ES-I3 (cell line): ENCODE results near the gene PGAP1.
"Not testable (repeated sequence)": the region's sequence is repeated elsewhere in the genome, so short reads cannot be mapped to it uniquely, and the experiment has no call there.

Experiments
- H3K36me3 ChIP-seq: 2 replicates; pipeline ENCODE4 v1.6.1; 2013; ENCODE audit warnings: mild to moderate bottlenecking, low read length, control low read depth, moderate library complexity; ENCODE audit not compliant: insufficient read depth
- H3K4me1 ChIP-seq: 2 replicates; pipeline ENCODE4 v1.6.1; 2013; ENCODE audit warnings: mild to moderate bottlenecking, control low read depth, low read length; ENCODE audit not compliant: insufficient read depth
- H3K9ac ChIP-seq: 2 replicates; pipeline ENCODE4 v1.6.1; 2013; ENCODE audit warnings: low read depth, mild to moderate bottlenecking, low read length, moderate library complexity
- H3K9me3 ChIP-seq: 2 replicates; pipeline ENCODE4 v1.6.1; 2013; ENCODE audit warnings: mild to moderate bottlenecking, low read length, moderate library complexity; ENCODE audit not compliant: control insufficient read depth, insufficient read depth

Gene PGAP1

DNA sequence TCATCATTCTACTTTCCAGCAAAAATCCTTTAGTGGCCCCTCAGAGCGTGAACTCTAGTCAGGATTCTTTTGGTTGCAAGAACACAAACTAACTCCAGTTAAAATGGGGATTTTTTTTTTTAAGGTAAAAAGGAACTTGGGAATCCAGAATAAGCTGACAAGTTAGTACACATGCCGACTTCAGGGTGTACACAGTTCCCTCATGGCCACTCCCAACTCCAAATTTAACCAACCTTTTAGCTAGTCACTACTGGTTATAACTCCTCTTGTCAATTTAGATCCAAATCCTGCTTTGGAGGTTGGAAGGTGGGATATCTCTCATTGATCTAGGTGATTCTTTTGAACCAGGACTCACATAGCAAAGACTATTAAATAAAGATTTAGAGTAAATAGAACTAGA lies 5.0 kb upstream of the PGAP1 start:
- no peaks in the 10 kb centered on the region for H3K4me1 ChIP-seq
- no peaks in the 10 kb centered on the region for H3K36me3 ChIP-seq
- H3K9me3 ChIP-seq: no peaks in the 10 kb centered on the region
- no peak overlapping the region for H3K9ac ChIP-seq

GRCh38 chr2:196927376-196928225 lies 1.1 kb upstream of the PGAP1 start:
- Histone ChIP-seq H3K9me3 (no peaks in the 10 kb centered on the region), H3K9ac (peak overlapping the region; percentile 74; the same call in 1 of the 2 replicates), H3K36me3 (no peaks in the 10 kb centered on the region), H3K4me1 (peaks cover 10% of the 10 kb centered on the region; the same call in 1 of the 2 replicates)

DNA sequence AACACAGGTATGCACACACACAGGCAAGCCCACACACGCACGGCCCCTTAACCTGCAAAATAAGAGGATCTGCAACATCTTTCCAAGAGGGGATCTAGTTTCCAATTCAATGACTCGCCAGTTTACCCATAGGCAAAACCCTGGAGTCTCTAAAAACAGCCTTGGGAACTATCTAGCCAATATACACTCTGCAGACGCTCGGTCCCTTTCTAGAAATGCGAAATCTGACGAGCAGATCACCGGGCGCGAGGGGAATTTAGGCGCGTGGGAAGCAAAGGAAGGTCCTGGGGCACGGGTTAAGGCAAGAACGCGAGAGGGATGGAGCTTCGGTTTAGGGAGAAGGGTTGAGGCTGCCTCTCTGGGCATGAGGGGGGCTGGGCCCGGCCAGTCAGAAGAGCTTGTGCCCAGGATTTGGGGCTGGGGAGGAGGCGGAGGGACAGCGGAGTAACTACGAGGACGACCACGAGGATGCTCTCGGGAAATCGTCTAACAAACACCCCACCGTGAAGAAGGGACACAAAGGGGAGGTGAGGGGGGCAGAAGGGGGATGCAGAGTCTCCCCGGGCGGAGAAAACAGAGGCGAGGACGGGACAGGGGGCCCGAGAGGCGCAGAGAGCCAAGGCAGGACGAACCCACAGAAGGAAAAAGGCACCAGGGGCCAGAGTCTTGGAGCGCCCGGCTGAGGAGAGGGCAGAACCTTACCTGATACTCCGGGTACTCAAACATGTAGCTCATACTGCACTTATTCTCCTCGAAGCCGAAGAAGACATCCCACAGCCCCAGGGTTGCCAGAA lies 542 bp downstream of the PGAP1 start:
- no peaks in the 10 kb centered on the region for H3K36me3 ChIP-seq
- H3K9ac ChIP-seq: peak overlapping the region; percentile 74
- no peaks in the 10 kb centered on the region for H3K9me3 ChIP-seq
- peaks cover 10% of the 10 kb centered on the region; the same call in 1 of the 2 replicates for H3K4me1 ChIP-seq

DNA sequence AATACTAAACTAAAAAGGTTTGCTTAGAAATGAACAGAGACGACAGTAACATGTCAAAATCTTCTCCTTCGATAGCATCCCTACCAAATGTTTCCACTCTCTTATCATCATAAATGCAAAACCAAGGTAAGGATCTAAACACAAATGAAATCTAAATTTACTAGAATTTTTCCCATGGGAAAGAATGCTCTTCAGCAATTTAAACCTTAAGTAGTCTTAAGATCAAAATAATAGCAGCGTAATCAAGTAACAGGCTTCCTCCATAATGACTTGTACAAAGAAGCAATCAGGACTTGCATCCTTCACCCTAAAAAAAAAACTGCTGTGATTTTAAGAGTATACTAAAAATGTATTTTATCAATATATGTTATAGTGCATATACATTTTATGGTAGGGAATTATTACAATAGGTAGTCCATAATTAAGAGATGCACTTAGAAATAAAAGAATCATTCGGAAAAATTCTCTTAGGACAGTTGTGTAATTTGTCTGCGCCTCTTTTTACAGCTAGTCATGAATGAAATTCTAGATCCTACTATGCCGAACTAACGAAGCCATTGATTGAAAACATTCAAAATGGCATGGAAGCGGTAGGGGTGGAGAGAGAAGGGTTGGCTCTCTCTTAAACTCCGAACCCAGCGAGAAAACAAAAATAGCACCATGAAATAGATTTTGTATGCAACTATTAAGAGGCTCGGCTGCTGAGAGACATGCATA lies 1.3 kb downstream of the PGAP1 start:
- Histone ChIP-seq H3K4me1 (peaks cover 10% of the 10 kb centered on the region; the same call in 1 of the 2 replicates), H3K36me3 (no peaks in the 10 kb centered on the region), H3K9ac (peak overlapping the region; percentile 74), H3K9me3 (no peaks in the 10 kb centered on the region)

DNA sequence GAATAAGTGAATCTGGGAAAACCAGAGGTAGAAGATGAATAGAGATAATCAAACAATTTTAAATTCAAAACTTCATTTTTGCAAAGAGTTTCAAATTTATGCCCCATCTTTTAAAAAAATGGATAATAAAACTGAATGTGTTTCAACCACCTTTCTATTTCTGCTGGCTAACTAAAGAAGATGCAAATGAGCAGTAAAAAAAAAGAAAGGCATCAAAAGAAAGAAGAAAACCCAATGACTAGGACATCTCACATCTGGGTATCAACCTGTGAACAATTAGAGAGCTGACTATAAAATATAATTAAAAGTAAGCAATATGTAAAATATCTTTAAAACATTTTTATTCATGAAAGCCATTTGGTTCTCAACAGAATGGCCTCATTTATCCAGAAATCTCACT lies 2.5 kb downstream of the PGAP1 start:
- no peak overlapping the region for H3K9ac ChIP-seq
- H3K4me1 ChIP-seq: peaks cover 18% of the 10 kb centered on the region; the same call in 1 of the 2 replicates
- no peaks in the 10 kb centered on the region for H3K36me3 ChIP-seq
- H3K9me3 ChIP-seq: no peaks in the 10 kb centered on the region

- H3K9ac ChIP-seq: no peak overlapping the region
- no peaks in the 10 kb centered on the region for H3K9me3 ChIP-seq
- H3K36me3 ChIP-seq: no peaks in the 10 kb centered on the region
- peaks cover 11% of the 10 kb centered on the region; the same call in 1 of the 2 replicates for H3K4me1 ChIP-seq
Observed at GRCh38 chr2:196918927-196919326, 7.6 kb downstream of the PGAP1 start.

DNA sequence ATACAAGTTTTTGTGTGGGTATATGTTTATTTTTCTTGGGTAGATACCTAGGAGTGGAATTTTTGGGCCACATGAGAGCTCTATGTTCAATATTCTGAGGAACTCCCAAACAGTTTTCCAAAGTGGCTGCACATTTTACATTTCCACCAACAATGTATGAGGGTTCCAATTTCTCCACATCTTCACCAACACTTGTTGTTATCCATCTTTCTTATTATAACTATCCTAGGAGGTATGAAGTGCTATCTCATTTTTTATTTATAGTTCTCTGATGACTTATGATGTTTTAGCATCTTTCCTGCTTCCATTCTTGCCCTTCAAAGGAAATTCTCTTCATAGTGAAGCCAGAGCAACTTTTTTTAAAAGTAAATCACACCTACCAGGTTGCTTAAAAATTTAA lies 8.7 kb downstream of the PGAP1 start:
- no peak overlapping the region for H3K9ac ChIP-seq
- H3K9me3 ChIP-seq: no peaks in the 10 kb centered on the region
- H3K36me3 ChIP-seq: no peaks in the 10 kb centered on the region; the same call in 1 of the 2 replicates
- peaks cover 9% of the 10 kb centered on the region; the same call in 1 of the 2 replicates for H3K4me1 ChIP-seq

DNA sequence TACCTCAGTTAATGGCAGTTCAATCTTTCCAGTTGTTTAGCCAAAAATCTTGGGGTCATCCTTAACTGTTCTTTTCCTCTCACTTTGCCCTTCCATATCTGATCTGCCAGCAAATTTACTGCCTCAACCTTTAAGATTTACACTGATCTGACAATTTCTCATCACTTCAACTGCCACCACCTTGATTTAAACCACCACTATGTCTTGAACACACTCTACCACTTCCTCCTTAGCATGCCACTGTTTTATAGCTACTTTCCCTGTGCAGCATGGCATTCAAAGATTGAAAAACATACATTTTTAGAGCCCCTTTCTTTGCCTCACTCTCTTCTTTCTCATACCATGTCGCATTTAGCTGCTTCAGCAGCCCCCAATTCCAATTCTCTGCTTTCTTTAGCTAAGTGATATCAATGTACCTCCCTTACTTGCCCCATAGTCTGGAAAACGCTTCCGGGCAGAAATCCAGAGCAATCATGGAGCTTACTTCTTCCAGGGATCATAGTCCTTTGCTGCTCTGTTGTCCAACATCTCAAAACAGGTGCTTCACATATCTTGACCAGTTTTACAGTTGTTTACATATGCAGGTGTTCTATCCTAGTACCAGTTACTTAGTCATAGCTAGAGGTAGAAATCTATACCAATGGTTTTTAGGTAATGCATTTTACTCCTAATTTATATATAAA lies 10.9 kb downstream of the PGAP1 start:
- H3K4me1 ChIP-seq: peaks cover 9% of the 10 kb centered on the region; the same call in 1 of the 2 replicates
- H3K9ac ChIP-seq: no peak overlapping the region
- H3K9me3 ChIP-seq: no peaks in the 10 kb centered on the region; the same call in 1 of the 2 replicates
- no peaks in the 10 kb centered on the region; the same call in 1 of the 2 replicates for H3K36me3 ChIP-seq

GRCh38 chr2:196914867-196915460 lies 11.5 kb downstream of the PGAP1 start:
- H3K36me3 ChIP-seq: no peaks in the 10 kb centered on the region; the same call in 1 of the 2 replicates
- peaks cover 9% of the 10 kb centered on the region; the same call in 1 of the 2 replicates for H3K4me1 ChIP-seq
- no peaks in the 10 kb centered on the region; the same call in 1 of the 2 replicates for H3K9me3 ChIP-seq
- H3K9ac ChIP-seq: no peak overlapping the region

DNA sequence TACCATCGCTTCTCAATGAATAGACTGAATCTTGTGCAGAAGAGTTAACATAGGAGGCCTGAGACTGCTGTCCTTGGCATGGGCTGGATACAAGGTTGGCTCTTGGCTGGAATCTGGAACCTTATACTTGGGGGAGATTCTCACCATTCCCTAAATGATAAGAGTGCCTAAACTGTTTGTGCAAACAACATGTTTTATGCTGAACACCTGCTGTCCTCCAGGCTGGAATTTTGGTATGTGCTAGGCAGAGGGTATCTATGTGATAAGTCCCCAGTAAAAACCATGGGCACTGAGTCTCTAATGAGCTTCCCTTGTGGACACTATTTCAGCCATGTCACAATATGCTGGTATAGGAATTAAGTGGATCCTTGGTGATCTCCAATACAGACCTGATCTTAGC lies 12.8 kb downstream of the PGAP1 start:
- Histone ChIP-seq H3K4me1 (no peaks in the 10 kb centered on the region), H3K36me3 (no peaks in the 10 kb centered on the region; the same call in 1 of the 2 replicates), H3K9me3 (no peaks in the 10 kb centered on the region; the same call in 1 of the 2 replicates), H3K9ac (no peak overlapping the region)

- not testable (repeated sequence) for H3K36me3 ChIP-seq, H3K4me1 ChIP-seq, H3K9me3 ChIP-seq
- H3K9ac ChIP-seq: peak overlapping the region; percentile 48
Observed at GRCh38 chr2:196905365-196905764, 21.1 kb downstream of the PGAP1 start.

DNA sequence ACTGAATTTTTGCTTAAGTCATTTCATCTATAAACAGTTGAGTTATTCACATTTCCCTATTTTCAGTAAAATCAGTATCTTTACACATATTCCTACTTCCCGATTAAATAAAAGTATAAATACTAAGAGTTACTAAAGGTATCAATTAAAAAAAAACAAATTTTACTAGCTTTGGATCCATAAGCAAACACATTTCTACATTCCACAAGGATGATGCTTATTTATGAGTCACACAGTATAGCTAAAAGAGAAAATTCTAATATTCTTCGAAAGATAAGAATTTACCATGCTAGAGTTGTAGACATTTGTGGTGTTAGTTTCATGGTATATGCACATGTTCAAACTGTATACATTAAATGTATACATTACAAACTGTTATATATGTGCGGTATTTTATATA lies 23.7 kb downstream of the PGAP1 start:
- H3K4me1 ChIP-seq: no peaks in the 10 kb centered on the region
- no peak overlapping the region for H3K9ac ChIP-seq

GRCh38 chr2:196900843-196901242 lies 25.7 kb downstream of the PGAP1 start:
- no peaks in the 10 kb centered on the region for H3K4me1 ChIP-seq
- no peaks in the 10 kb centered on the region; the same call in 1 of the 2 replicates for H3K9me3 ChIP-seq
- no peak overlapping the region for H3K9ac ChIP-seq
- no peaks in the 10 kb centered on the region; the same call in 1 of the 2 replicates for H3K36me3 ChIP-seq

More for the DNA sequence above, 23.7 kb downstream of the PGAP1 start:
- no peaks in the 10 kb centered on the region; the same call in 1 of the 2 replicates for H3K36me3 ChIP-seq
- H3K9me3 ChIP-seq: no peaks in the 10 kb centered on the region; the same call in 1 of the 2 replicates
